Measurements from ENCODE around the gene VENTX. TPM values are rescaled to one million over a fixed set of nuclear protein-coding genes. Genes with fewer than 3 reads are reported as not detected.

The VENTX gene
- total RNA-seq, 2 donors from 2014 or later, result 0.26 TPM; not detected in 1

- 84 to 90% methylated on average over 10 to 23 of the region's 24 CpGs for WGBS, 2 donors
- H3K4me3 ChIP-seq, result no peak overlapping the region
- ATAC-seq (no peak), DNase-seq (no peak)
- no peaks in the 10 kb centered on the region for H3K9me3 ChIP-seq
- intact Hi-C loops (cut with DNase I), result no loop called here
- H3K36me3 ChIP-seq (replicated peaks in 1 of 2; ENCODE audit: insufficient read depth in 1 of 2, low read depth in 2 of 2), result peaks cover 29 to 39% of the 10 kb centered on the region in 2 donors
- H3K4me1 ChIP-seq, result peaks cover 18% of the 10 kb centered on the region
- no peak for TF ChIP-seq POLR2A (IDR thresholded peaks at IDR 0.05)
- no peak for TF ChIP-seq CTCF (IDR thresholded peaks at IDR 0.05)
- no peak overlapping the region for H3K27ac ChIP-seq
- no peaks in the 10 kb centered on the region for H3K27me3 ChIP-seq
These were observed 45.3 kb downstream of the VENTX start for GRCh38 chr10:133282846-133283390.

GRCh38 chr10:133283931-133284330 is 46.3 kb downstream of the VENTX start:
- intact Hi-C loops (cut with DNase I), result no loop called here
- H3K4me3 ChIP-seq, result no peak overlapping the region
- peaks cover 37 to 45% of the 10 kb centered on the region in 2 donors for H3K36me3 ChIP-seq (replicated peaks in 1 of 2; ENCODE audit: insufficient read depth in 1 of 2, low read depth in 2 of 2)
- peaks cover 8% of the 10 kb centered on the region for H3K4me1 ChIP-seq
- no peak overlapping the region for H3K27ac ChIP-seq
- ATAC-seq (no peak), DNase-seq (no peak)
- 94 to 95% methylated on average over 20 to 24 of the region's 24 CpGs for WGBS, 2 donors
- no peaks in the 10 kb centered on the region for H3K9me3 ChIP-seq
- no peaks in the 10 kb centered on the region for H3K27me3 ChIP-seq
- TF ChIP-seq POLR2A (IDR thresholded peaks at IDR 0.05) (no peak), CTCF (IDR thresholded peaks at IDR 0.05) (no peak)

- Histone ChIP-seq H3K27me3 (no peaks in the 10 kb centered on the region), H3K9me3 (no peaks in the 10 kb centered on the region), H3K27ac (no peak overlapping the region), H3K4me1 (no peaks in the 10 kb centered on the region), H3K4me3 (no peak overlapping the region), H3K36me3 (replicated peaks in 1 of 2; ENCODE audit: insufficient read depth in 1 of 2, low read depth in 2 of 2) (peaks cover 38 to 55% of the 10 kb centered on the region in 2 donors)
- intact Hi-C loops (cut with DNase I), result no loop called here
- WGBS, 2 donors, result 95% methylated on average over 30 to 36 of the region's 36 CpGs
- no peak for DNase-seq
- no peak for ATAC-seq
- TF ChIP-seq POLR2A (IDR thresholded peaks at IDR 0.05), result no peak
These were observed 47.6 kb downstream of the VENTX start for GRCh38 chr10:133285217-133285616.

GRCh38 chr10:133286366-133286765 is 48.7 kb downstream of the VENTX start:
- ATAC-seq, result no peak
- Histone ChIP-seq H3K36me3 (replicated peaks in 1 of 2; ENCODE audit: insufficient read depth in 1 of 2, low read depth in 2 of 2) (peaks cover 40 to 55% of the 10 kb centered on the region in 2 donors), H3K4me1 (no peaks in the 10 kb centered on the region), H3K27ac (no peak overlapping the region), H3K4me3 (no peak overlapping the region), H3K27me3 (no peaks in the 10 kb centered on the region), H3K9me3 (no peaks in the 10 kb centered on the region)
- no peak for DNase-seq
- TF ChIP-seq POLR2A (IDR thresholded peaks at IDR 0.05) (no peak), CTCF (IDR thresholded peaks at IDR 0.05) (no peak)
- intact Hi-C loops (cut with DNase I), result no loop called here
- 78 to 79% methylated on average over 18 of the region's 18 CpGs for WGBS, 2 donors

- ATAC-seq, result no peak
- Histone ChIP-seq H3K9me3 (no peaks in the 10 kb centered on the region), H3K27ac (no peak overlapping the region), H3K4me3 (no peak overlapping the region), H3K36me3 (replicated peaks in 1 of 2; ENCODE audit: insufficient read depth in 1 of 2, low read depth in 2 of 2) (peaks cover 39 to 40% of the 10 kb centered on the region in 2 donors), H3K27me3 (no peaks in the 10 kb centered on the region), H3K4me1 (no peaks in the 10 kb centered on the region)
- WGBS, 2 donors, result 93 to 98% methylated on average over 6 to 38 of the region's 46 CpGs
- TF ChIP-seq CTCF (IDR thresholded peaks at IDR 0.05), result no peak
- no peak for TF ChIP-seq POLR2A (IDR thresholded peaks at IDR 0.05)
- intact Hi-C loops (cut with DNase I), result no loop called here
- DNase-seq, result no peak
These were observed 50.3 kb downstream of the VENTX start for GRCh38 chr10:133287832-133288500.

Measured in body of pancreas (tissue), 4 donors.